Cardiac muscle cell (in vitro differentiated cells and primary cell): ENCODE data around the gene GRP. TPM values are rescaled to one million over a fixed set of nuclear protein-coding genes. Genes with fewer than 3 reads are reported as not detected.
A peak's percentile ranks its signal among the peaks of the same experiment; 100 is the strongest.
"Not testable (repeated sequence)": the region's sequence is repeated elsewhere in the genome, so short reads cannot be mapped to it uniquely, and the experiment has no call there.

Source experiments
- DNase-seq, 2 donors: peaks; one replicate each; pipeline versions ENCODE4 v3.0.0 to v3.0.0-alpha.2; 2010 to 2017; ENCODE audit warnings: low read depth in 1 of 2, low spot score in 1 of 2
- H3K27ac ChIP-seq: fragments of 200-600 bp; sonication (generic); 2 replicates; pipeline ENCODE4 v1.5.1; 2016
- H3K27me3 ChIP-seq: fragments of 200-600 bp; sonication (generic); 2 replicates; pipeline ENCODE4 v1.6.0; 2016; ENCODE audit warnings: control low read depth
- H3K36me3 ChIP-seq: fragments of 200-600 bp; sonication (generic); 2 replicates; pipeline ENCODE4 v1.5.1; 2016; ENCODE audit warnings: control low read depth
- H3K4me1 ChIP-seq: fragments of 200-600 bp; sonication (generic); 2 replicates; pipeline ENCODE4 v1.8.1; 2017; ENCODE audit warnings: low read depth, mild to moderate bottlenecking, mixed run types
- H3K4me3 ChIP-seq: fragments of 200-600 bp; sonication (generic); 2 replicates; pipeline ENCODE4 v1.5.1; 2016; ENCODE audit warnings: mild to moderate bottlenecking
- H3K9me3 ChIP-seq: fragments of 200-600 bp; sonication (generic); 2 replicates; pipeline ENCODE4 v1.5.1; 2017; ENCODE audit warnings: low read depth, mild to moderate bottlenecking, control low read depth
- polyA plus RNA-seq: library from polyadenylated mRNA; unstranded; fragments of >200 nt; fragmentation: Nextera tagmentation; extraction: Ambion mirVana; gene quantifications from 2 replicates; pipeline ENCODE4 v1.2.1, GENCODE V29; 2016
- total RNA-seq: library from RNA; depleted of rRNA; stranded (reverse); fragments of >200 nt; gene quantifications from 2 replicates; pipeline ENCODE4 v1.2.3, GENCODE V29; 2016
- TF ChIP-seq, protein P1 (sequence below): IDR thresholded peaks from 2 replicates; pipeline ENCODE4 v1.5.1; 2012; ENCODE audit warnings: low read depth, mild to moderate bottlenecking, low read length

Gene GRP
- total and polyA plus RNA-seq, 2 experiments from 2014 or later = 1.2 TPM; not detected in 1

DNA sequence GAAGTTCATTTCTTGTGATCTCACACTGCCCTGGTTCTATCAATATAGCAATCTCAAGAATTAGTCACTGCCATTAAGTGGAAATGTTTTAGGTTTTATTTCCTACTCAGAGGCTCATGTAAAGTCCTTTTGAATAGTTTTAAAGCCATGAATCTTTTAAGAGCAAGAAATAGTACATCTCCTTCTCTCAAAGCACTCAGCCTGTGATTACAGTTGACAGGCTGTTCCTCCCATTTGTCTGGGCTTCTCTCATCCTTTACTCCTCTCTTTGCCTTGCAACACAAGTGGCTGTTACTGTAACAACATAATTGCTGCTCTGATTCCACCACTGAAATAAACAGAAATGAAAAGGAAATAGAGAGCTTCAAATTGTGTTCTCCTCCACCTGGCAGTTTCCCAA lies 18.4 kb downstream of the GRP start:
- Histone ChIP-seq H3K4me3 (no peak overlapping the region), H3K4me1 (no peaks in the 10 kb centered on the region), H3K27ac (no peak overlapping the region), H3K36me3 (no peaks in the 10 kb centered on the region), H3K27me3 (no peaks in the 10 kb centered on the region), H3K9me3 (no peaks in the 10 kb centered on the region)
- TF ChIP-seq, protein P1, sequence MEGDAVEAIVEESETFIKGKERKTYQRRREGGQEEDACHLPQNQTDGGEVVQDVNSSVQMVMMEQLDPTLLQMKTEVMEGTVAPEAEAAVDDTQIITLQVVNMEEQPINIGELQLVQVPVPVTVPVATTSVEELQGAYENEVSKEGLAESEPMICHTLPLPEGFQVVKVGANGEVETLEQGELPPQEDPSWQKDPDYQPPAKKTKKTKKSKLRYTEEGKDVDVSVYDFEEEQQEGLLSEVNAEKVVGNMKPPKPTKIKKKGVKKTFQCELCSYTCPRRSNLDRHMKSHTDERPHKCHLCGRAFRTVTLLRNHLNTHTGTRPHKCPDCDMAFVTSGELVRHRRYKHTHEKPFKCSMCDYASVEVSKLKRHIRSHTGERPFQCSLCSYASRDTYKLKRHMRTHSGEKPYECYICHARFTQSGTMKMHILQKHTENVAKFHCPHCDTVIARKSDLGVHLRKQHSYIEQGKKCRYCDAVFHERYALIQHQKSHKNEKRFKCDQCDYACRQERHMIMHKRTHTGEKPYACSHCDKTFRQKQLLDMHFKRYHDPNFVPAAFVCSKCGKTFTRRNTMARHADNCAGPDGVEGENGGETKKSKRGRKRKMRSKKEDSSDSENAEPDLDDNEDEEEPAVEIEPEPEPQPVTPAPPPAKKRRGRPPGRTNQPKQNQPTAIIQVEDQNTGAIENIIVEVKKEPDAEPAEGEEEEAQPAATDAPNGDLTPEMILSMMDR = no peak
- no peak for DNase-seq

DNA sequence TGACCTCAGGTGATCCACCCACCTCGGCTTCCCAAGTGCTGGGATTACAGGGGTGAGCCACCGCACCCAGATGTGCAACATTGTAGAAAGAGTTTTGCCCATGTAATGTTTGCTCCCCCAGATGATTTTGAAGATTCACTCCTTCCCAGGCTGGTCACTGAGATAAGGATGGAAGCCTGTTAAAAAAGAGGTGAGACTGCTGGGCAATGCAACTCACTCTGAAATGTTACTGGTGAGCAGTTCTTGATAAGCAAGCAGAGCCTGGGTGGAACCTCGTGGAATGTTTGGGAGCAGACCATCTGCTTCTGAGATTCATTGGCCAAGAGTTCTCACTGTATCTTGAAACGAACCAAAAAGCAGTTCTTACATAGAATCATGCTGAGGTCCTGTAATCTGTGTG lies 19.7 kb downstream of the GRP start:
- Histone ChIP-seq H3K4me3 (no peak overlapping the region), H3K4me1 (no peaks in the 10 kb centered on the region), H3K36me3 (no peaks in the 10 kb centered on the region), H3K27ac (no peak overlapping the region), H3K9me3 (no peaks in the 10 kb centered on the region), H3K27me3 (no peaks in the 10 kb centered on the region)
- DNase-seq = no peak
- TF ChIP-seq, protein P1 = no peak

DNA sequence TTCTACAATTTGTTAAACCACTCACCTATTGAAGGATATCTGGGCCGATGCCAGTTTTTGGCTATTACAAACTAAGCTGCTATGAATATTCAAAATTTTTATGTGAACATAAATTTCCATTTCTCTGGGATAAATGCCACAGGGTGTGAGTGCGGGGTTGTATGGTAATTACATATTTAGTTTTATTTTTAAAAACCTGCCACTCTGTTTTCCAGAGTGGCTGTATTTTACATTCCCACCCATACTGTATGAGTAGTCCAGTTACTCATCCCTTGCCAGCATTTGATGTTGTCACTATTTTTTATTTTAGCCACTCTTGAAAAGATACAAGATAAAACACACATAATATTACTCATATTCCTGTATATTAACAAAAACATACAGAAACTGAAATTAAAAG lies 22.9 kb downstream of the GRP start:
- DNase-seq = no peak
- H3K27ac ChIP-seq = no peak overlapping the region
- peaks cover 20% of the 10 kb centered on the region for H3K27me3 ChIP-seq
- H3K4me3 ChIP-seq = no peak overlapping the region
- no peaks in the 10 kb centered on the region for H3K9me3 ChIP-seq
- TF ChIP-seq, protein P1 = no peak
- no peaks in the 10 kb centered on the region for H3K36me3 ChIP-seq
- H3K4me1 ChIP-seq = no peaks in the 10 kb centered on the region

DNA sequence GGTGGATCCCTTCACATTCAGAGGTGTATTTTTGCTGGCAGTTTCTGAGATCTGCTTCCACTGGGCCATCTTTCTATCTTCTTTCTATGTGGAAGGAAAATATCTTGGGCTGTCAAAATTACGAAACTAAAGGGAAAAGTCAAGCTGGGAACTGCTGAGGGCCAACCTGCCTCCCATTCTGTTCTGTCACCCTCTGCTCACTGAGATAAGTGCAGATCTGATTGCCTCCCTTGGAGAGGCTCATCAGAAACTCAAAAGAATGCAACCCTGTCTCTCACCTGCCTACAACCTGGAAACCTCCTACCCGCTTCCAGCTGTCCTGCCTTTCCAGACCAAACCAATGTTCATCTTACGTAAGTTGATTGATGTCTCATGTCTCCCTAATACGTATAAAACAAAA lies 26.8 kb downstream of the GRP start:
- H3K36me3 ChIP-seq = no peaks in the 10 kb centered on the region
- H3K27ac ChIP-seq = no peak overlapping the region
- H3K27me3 ChIP-seq = peaks cover 29% of the 10 kb centered on the region
- no peaks in the 10 kb centered on the region for H3K9me3 ChIP-seq
- TF ChIP-seq, protein P1 = no peak
- H3K4me3 ChIP-seq = no peak overlapping the region
- DNase-seq = no peak
- H3K4me1 ChIP-seq = no peaks in the 10 kb centered on the region

DNA sequence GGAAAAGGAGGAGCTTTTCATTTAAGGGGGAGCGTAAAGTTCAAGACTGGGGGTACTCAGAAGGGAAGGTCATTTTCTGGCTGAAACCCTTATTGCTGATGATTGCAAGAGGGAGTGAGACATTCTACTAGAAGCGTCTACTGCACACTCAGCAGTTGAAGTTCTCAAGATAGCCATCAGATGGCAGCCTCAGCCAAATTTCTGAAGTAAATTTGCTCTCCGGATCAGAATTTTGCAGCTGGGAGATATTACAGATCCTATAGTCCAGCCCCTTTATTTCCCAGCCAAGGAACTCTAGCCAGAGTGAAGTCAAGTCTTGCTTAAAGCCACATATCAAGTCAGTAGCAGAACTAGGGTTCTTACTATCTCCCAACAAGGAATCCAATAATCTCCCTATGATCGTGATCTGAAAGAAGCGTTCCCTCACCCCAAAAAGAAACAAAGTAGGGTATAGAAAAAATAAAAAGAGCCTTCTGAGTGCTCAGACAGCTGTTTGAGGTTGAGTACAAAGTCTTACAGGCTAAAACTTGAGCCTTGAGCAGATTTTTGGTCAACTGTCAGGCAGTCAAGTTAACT lies 29.3 kb downstream of the GRP start:
- no peaks in the 10 kb centered on the region for H3K36me3 ChIP-seq
- H3K27me3 ChIP-seq = peaks cover 38% of the 10 kb centered on the region
- DNase-seq = peak; percentile 76 to 93
- TF ChIP-seq, protein P1 = peak; percentile 81
- no peak overlapping the region for H3K27ac ChIP-seq
- no peaks in the 10 kb centered on the region for H3K4me1 ChIP-seq
- H3K9me3 ChIP-seq = no peaks in the 10 kb centered on the region
- H3K4me3 ChIP-seq = no peak overlapping the region

DNA sequence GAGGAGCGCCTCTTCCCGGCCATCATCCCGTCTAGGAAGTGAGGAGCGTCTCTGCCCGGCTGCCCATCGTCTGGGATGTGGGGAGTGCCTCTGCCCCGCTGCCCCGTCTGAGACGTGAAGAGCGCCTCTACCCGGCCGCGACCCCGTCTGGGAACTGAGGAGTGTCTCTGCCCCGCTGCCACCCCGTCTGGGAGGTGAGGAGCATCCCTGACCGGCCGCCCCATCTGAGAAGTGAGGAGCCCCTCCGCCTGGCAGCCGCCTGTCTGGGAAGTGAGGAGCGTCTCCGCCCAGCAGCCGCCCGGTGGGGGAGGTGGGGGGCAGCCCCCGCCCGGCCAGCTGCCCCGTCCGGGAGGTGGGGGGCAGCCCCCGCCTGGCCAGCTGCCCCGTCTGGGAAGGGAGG lies 35.5 kb downstream of the GRP start:
- not testable (repeated sequence) for H3K4me3 ChIP-seq, H3K36me3 ChIP-seq, H3K9me3 ChIP-seq, H3K4me1 ChIP-seq, DNase-seq, H3K27ac ChIP-seq
- H3K27me3 ChIP-seq = peaks cover 20% of the 10 kb centered on the region

DNA sequence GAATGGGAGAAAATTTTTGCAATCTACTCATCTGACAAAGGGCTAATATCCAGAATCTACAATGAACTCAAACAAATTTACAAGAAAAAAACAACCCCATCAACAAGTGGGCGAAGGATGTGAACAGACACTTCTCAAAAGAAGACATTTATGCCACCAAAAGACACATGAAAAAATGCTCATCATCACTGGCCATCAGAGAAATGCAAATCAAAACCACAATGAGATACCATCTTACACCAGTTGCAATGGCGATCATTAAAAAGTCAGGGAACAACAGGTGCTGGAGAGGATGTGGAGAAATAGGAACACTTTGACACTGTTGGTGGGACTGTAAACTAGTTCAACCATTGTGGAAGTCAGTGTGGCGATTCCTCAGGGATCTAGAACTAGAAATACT lies 41.9 kb downstream of the GRP start:
- H3K36me3 ChIP-seq, H3K4me1 ChIP-seq, DNase-seq, H3K9me3 ChIP-seq, H3K4me3 ChIP-seq, H3K27ac ChIP-seq: not testable (repeated sequence)
- H3K27me3 ChIP-seq = peaks cover 55% of the 10 kb centered on the region

DNA sequence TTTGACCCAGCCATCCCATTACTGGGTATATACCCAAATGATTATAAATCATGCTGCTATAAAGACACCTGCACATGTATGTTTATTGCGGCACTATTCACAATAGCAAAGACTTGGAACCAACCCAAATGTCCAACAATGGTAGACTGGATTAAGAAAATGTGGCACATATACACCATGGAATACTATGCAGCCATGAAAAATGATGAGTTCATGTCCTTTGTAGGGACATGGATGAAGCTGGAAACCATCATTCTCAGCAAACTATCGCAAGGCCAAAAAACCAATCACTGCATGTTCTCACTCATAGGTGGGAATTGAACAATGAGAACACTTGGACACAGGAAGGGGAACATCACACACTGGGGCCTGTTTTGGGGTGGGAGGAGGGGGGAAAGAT lies 42.3 kb downstream of the GRP start:
- H3K27me3 ChIP-seq = peaks cover 59% of the 10 kb centered on the region
- not testable (repeated sequence) for H3K4me1 ChIP-seq, H3K4me3 ChIP-seq, H3K9me3 ChIP-seq, H3K27ac ChIP-seq, DNase-seq, H3K36me3 ChIP-seq
